ENCODE results near the gene TAS2R5. TPM values are rescaled to one million over a fixed set of nuclear protein-coding genes. Genes with fewer than 3 reads are reported as not detected.
"Not testable (repeated sequence)": the region's sequence is repeated elsewhere in the genome, so short reads cannot be mapped to it uniquely, and the experiment has no call there.

The TAS2R5 gene
- total RNA-seq, 1 experiment from 2014 or later, result 0.92 TPM

GRCh38 chr7:141763797-141764196 is 26.2 kb upstream of the TAS2R5 start, which contains the start of gene TAS2R3:
TAS2R3 (plus strand) TSS chr7:141764097; CDS start chr7:141764159, 62 bp downstream.
- H3K36me3 Mint-ChIP-seq (ENCODE audit: insufficient read depth in 1 of 3, low read depth in 3 of 3), result peaks cover 15 to 40% (median 20%) of the 10 kb centered on the region in 3 experiments; a peak in 6 of 7 replicates
- Histone ChIP-seq H2BK12ac (ENCODE audit: insufficient read length, low read depth, low read length) (no peak within 1 kb of the TSS), H4K91ac (ENCODE audit: insufficient read length, low read depth, low read length) (no peak within 1 kb of the TSS), H2BK15ac (ENCODE audit: low read depth, low read length) (no peak within 1 kb of the TSS), H3K18ac (ENCODE audit: insufficient read length, low read depth, low read length) (no peak within 1 kb of the TSS), H2BK20ac (ENCODE audit: low read depth, low read length, poor library complexity, severe bottlenecking) (no peak within 1 kb of the TSS), H3K9ac (ENCODE audit: extremely low read depth, insufficient read length, low read length) (no peak within 1 kb of the TSS), H2BK5ac (ENCODE audit: insufficient read length, low read length) (no peak within 1 kb of the TSS), H3T11ph (ENCODE audit: low read length) (no peak within 1 kb of the TSS), H3K79me2 (ENCODE audit: insufficient read depth, low read length) (no peaks in the 10 kb centered on the region), H2BK120ac (ENCODE audit: low read depth, low read length, poor library complexity, severe bottlenecking) (no peak within 1 kb of the TSS), H3K4ac (ENCODE audit: low read depth, low read length) (no peak within 1 kb of the TSS), H4K8ac (replicated peaks; ENCODE audit: insufficient read length, low read depth, low read length) (peak within 1 kb of the TSS; percentile 63), H3K27me3 (ENCODE audit: insufficient read depth, low read length) (no peaks in the 10 kb centered on the region), H3K27ac (ENCODE audit: insufficient read length, low read depth, low read length) (no peak within 1 kb of the TSS), H3K14ac (ENCODE audit: insufficient read depth, low read length) (no peak within 1 kb of the TSS), H3K79me1 (ENCODE audit: insufficient read depth, low read depth, low read length, poor library complexity, severe bottlenecking) (no peaks in the 10 kb centered on the region), H4K5ac (ENCODE audit: insufficient read length, low read depth, low read length) (no peak within 1 kb of the TSS), H2AFZ (ENCODE audit: low read length) (no peak within 1 kb of the TSS), H3K23me2 (ENCODE audit: insufficient read length, low read depth, low read length, poor library complexity, severe bottlenecking) (no peaks in the 10 kb centered on the region), H3K9me3 (ENCODE audit: control insufficient read depth, low read depth, low read length) (no peaks in the 10 kb centered on the region), H3K23ac (ENCODE audit: insufficient read length, low read depth, low read length) (no peak within 1 kb of the TSS), H3K4me1 (ENCODE audit: insufficient read depth, low read length) (no peaks in the 10 kb centered on the region; the same call in 1 of the 2 replicates), H4K20me1 (ENCODE audit: control insufficient read depth, insufficient read depth, insufficient read length) (no peaks in the 10 kb centered on the region), H2AK5ac (ENCODE audit: insufficient read length, low read length) (no peak within 1 kb of the TSS), H3K4me2 (ENCODE audit: insufficient read depth, insufficient read length, low read length) (no peak within 1 kb of the TSS), H3K56ac (ENCODE audit: insufficient read length, low read depth, low read length) (no peak within 1 kb of the TSS)
- no peak within 1 kb of the TSS for H3K4me3 Mint-ChIP-seq
- no peaks in the 10 kb centered on the region for H3K27me3 Mint-ChIP-seq (ENCODE audit: low read depth)
- no peak within 1 kb of the TSS for H3K27ac Mint-ChIP-seq
- peaks cover 0 to 5% of the 10 kb centered on the region in 2 experiments; a peak in 2 of 4 replicates for H3K4me1 Mint-ChIP-seq
- TF ChIP-seq CTCF (conservative IDR thresholded peaks at IDR 0.05), result no peak
- DNase-seq, result no peak
- no peaks in the 10 kb centered on the region for H3K9me3 Mint-ChIP-seq
- no CpG with 5 or more reads among the region's 3 CpGs for WGBS (ENCODE audit: extremely low coverage, insufficient read length, low lambda C conversion rate)

GRCh38 chr7:141770083-141770583 is 19.9 kb upstream of the TAS2R5 start:
- H4K20me1 ChIP-seq (ENCODE audit: control insufficient read depth, insufficient read depth, insufficient read length); H3K27me3 Mint-ChIP-seq (ENCODE audit: low read depth); H2BK20ac ChIP-seq (ENCODE audit: low read depth, low read length, poor library complexity, severe bottlenecking); H2AFZ ChIP-seq (ENCODE audit: low read length); H2BK12ac ChIP-seq (ENCODE audit: insufficient read length, low read depth, low read length); H3K18ac ChIP-seq (ENCODE audit: insufficient read length, low read depth, low read length); H3K4ac ChIP-seq (ENCODE audit: low read depth, low read length); H4K91ac ChIP-seq (ENCODE audit: insufficient read length, low read depth, low read length); H3K27ac ChIP-seq (ENCODE audit: insufficient read length, low read depth, low read length); H3K14ac ChIP-seq (ENCODE audit: insufficient read depth, low read length); H3K9me3 ChIP-seq (ENCODE audit: control insufficient read depth, low read depth, low read length); H3K79me2 ChIP-seq (ENCODE audit: insufficient read depth, low read length); H2BK5ac ChIP-seq (ENCODE audit: insufficient read length, low read length); H3K4me1 ChIP-seq (ENCODE audit: insufficient read depth, low read length); H2BK120ac ChIP-seq (ENCODE audit: low read depth, low read length, poor library complexity, severe bottlenecking); H3K4me2 ChIP-seq (ENCODE audit: insufficient read depth, insufficient read length, low read length); H3T11ph ChIP-seq (ENCODE audit: low read length); H3K56ac ChIP-seq (ENCODE audit: insufficient read length, low read depth, low read length); H4K5ac ChIP-seq (ENCODE audit: insufficient read length, low read depth, low read length); H3K4me3 Mint-ChIP-seq; H3K23ac ChIP-seq (ENCODE audit: insufficient read length, low read depth, low read length); H3K27me3 ChIP-seq (ENCODE audit: insufficient read depth, low read length); H3K27ac Mint-ChIP-seq; H3K9ac ChIP-seq (ENCODE audit: extremely low read depth, insufficient read length, low read length); H3K23me2 ChIP-seq (ENCODE audit: insufficient read length, low read depth, low read length, poor library complexity, severe bottlenecking); H3K4me1 Mint-ChIP-seq; DNase-seq; H3K79me1 ChIP-seq (ENCODE audit: insufficient read depth, low read depth, low read length, poor library complexity, severe bottlenecking); H2AK5ac ChIP-seq (ENCODE audit: insufficient read length, low read length); H4K8ac ChIP-seq (replicated peaks; ENCODE audit: insufficient read length, low read depth, low read length); H2BK15ac ChIP-seq (ENCODE audit: low read depth, low read length): not testable (repeated sequence)
- WGBS (ENCODE audit: extremely low coverage, insufficient read length, low lambda C conversion rate), result no CpG with 5 or more reads among the region's 3 CpGs
- H3K36me3 Mint-ChIP-seq (ENCODE audit: insufficient read depth in 1 of 3, low read depth in 3 of 3), result peaks cover 23 to 37% (median 23%) of the 10 kb centered on the region in 3 experiments; a peak in 6 of 7 replicates
- peaks cover 12 to 14% of the 10 kb centered on the region in 2 experiments; a peak in 4 of 5 replicates for H3K9me3 Mint-ChIP-seq

Measured in H9 (cell line).